Measurements from ENCODE around the gene NCBP2. TPM values are rescaled to one million over a fixed set of nuclear protein-coding genes. Genes with fewer than 3 reads are reported as not detected.

The NCBP2 gene
- total and polyA plus RNA-seq, 4 donors = 37.4 to 48.6 (median 47.5) TPM

DNA sequence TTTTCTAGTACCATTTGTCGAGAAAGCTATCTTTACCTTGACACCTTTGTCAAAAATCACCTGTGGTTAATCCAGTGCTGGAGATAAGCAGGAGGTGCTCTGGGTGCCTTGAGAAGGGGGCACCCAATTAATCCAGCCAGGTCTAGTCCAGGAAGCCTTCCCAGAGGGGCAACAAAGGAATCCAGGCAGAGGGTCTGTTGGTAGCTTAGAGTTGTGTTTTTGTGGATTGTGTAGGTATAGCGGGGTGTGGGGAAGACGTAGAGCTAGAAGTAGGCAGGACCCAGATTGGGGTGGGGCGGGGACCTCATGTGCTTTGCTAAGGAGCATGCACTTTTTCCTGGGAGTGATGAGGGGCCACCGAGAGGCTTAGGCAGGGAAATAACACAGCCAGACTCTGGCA lies 32.3 kb upstream of the NCBP2 start:
- Histone ChIP-seq H3K4me3 (no peak overlapping the region), H3K9ac (ENCODE audit: insufficient read depth in 1 of 2, low read length in 2 of 2) (no peak overlapping the region), H3K4me1 (ENCODE audit: control insufficient read depth in 5 of 5, insufficient read depth in 5 of 5, low read length in 5 of 5) (peaks cover 0 to 4% (median 0%) of the 10 kb centered on the region in 5 donors), H3K27ac (ENCODE audit: low read depth in 1 of 2, low read length in 1 of 2) (no peak overlapping the region), H3K9me3 (ENCODE audit: control insufficient read depth in 4 of 4, insufficient read depth in 3 of 4, low read length in 3 of 4) (peaks cover 0 to 3% (median 1%) of the 10 kb centered on the region in 4 donors), H3K27me3 (ENCODE audit: control insufficient read depth in 3 of 3, insufficient read depth in 3 of 3, low read length in 2 of 3) (peaks cover 0 to 15% (median 11%) of the 10 kb centered on the region in 3 donors), H3K36me3 (ENCODE audit: control insufficient read depth in 4 of 4, insufficient read depth in 4 of 4, low read length in 4 of 4) (no peaks in the 10 kb centered on the region)
- TF ChIP-seq, protein P1, sequence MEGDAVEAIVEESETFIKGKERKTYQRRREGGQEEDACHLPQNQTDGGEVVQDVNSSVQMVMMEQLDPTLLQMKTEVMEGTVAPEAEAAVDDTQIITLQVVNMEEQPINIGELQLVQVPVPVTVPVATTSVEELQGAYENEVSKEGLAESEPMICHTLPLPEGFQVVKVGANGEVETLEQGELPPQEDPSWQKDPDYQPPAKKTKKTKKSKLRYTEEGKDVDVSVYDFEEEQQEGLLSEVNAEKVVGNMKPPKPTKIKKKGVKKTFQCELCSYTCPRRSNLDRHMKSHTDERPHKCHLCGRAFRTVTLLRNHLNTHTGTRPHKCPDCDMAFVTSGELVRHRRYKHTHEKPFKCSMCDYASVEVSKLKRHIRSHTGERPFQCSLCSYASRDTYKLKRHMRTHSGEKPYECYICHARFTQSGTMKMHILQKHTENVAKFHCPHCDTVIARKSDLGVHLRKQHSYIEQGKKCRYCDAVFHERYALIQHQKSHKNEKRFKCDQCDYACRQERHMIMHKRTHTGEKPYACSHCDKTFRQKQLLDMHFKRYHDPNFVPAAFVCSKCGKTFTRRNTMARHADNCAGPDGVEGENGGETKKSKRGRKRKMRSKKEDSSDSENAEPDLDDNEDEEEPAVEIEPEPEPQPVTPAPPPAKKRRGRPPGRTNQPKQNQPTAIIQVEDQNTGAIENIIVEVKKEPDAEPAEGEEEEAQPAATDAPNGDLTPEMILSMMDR (IDR thresholded peaks at IDR 0.05; ENCODE audit: control extremely low read depth, extremely low read depth) = no peak
- DNase-seq = no peak
- 85 to 92% methylated on average over 5 of the region's 5 CpGs for WGBS, 2 donors
- no peak for ATAC-seq (ENCODE audit: insufficient read depth, low FRiP score)

DNA sequence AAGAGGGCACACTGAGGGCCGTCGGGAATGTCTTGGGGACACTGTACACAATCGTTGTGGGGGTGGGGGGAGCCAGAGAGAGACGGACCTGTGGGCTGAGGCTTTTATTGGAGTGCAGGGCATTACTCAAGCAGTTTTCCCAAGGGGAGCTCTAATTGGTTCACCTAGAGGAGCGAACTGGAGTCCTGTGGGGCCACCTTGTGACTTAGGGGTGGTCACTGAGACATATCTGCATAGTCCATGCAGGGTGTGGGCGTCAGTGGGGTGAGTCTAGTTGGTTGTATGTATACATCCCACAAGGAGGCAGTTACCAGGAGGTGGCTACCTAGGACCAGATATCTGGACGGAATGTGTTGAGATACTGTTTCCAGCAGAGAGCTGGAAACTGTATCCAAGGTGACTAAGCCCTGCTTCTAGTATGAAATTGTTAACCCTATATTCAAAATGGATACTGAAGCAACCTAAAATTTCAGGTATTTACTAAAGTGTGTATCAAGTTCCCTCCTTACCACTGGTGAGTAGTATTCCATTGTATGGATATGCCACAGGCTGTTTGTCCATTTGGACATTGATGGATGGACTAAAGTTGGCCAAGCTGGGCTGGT lies 28.9 kb upstream of the NCBP2 start:
- DNase-seq (no peak), ATAC-seq (ENCODE audit: insufficient read depth, low FRiP score) (no peak)
- Histone ChIP-seq H3K9me3 (ENCODE audit: control insufficient read depth in 4 of 4, insufficient read depth in 3 of 4, low read length in 3 of 4) (peaks cover 0 to 3% (median 1%) of the 10 kb centered on the region in 4 donors), H3K4me3 (no peak overlapping the region), H3K36me3 (ENCODE audit: control insufficient read depth in 4 of 4, insufficient read depth in 4 of 4, low read length in 4 of 4) (no peaks in the 10 kb centered on the region), H3K4me1 (ENCODE audit: control insufficient read depth in 5 of 5, insufficient read depth in 5 of 5, low read length in 5 of 5) (peaks cover 0 to 24% (median 10%) of the 10 kb centered on the region in 5 donors), H3K9ac (ENCODE audit: insufficient read depth in 1 of 2, low read length in 2 of 2) (no peak overlapping the region), H3K27ac (ENCODE audit: low read depth in 1 of 2, low read length in 1 of 2) (no peak overlapping the region), H3K27me3 (ENCODE audit: control insufficient read depth in 3 of 3, insufficient read depth in 3 of 3, low read length in 2 of 3) (peaks cover 0 to 36% (median 32%) of the 10 kb centered on the region in 3 donors)
- WGBS, 2 donors = 79 to 88% methylated on average over 7 of the region's 7 CpGs
- TF ChIP-seq, protein P1 (IDR thresholded peaks at IDR 0.05; ENCODE audit: control extremely low read depth, extremely low read depth) = no peak

DNA sequence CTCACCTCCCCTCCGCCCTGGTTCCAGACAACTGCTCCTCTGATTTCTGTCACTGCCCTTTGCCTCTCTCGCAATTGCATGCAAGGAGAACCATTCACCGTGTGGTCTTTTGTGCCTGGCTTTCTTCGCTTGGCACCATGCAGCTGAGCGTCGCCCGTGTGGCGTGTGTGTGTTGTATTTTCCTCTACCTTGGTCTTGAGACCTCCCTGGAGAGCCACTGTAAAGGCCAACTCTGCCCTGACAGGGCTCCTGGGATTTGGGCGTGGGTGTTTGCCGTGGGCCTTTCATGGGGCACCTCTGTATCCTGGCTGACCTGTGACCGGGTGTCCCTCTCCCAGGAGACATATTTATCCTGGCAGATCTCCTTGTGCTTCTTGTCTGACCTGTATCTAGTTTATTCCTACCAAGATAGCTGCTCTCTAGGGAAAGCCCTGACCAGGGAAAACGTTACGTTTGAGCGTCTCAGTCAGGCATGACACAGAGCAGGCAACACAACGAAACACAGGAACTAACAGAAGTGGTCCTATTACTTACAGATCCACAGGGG lies 28.3 kb upstream of the NCBP2 start:
- DNase-seq (no peak), ATAC-seq (ENCODE audit: insufficient read depth, low FRiP score) (no peak)
- TF ChIP-seq, protein P1 (IDR thresholded peaks at IDR 0.05; ENCODE audit: control extremely low read depth, extremely low read depth) = no peak
- peaks cover 0 to 42% (median 38%) of the 10 kb centered on the region in 3 donors for H3K27me3 ChIP-seq (ENCODE audit: control insufficient read depth in 3 of 3, insufficient read depth in 3 of 3, low read length in 2 of 3)
- H3K27ac ChIP-seq (ENCODE audit: low read depth in 1 of 2, low read length in 1 of 2) = no peak overlapping the region
- no peak overlapping the region for H3K4me3 ChIP-seq
- H3K9ac ChIP-seq (ENCODE audit: insufficient read depth in 1 of 2, low read length in 2 of 2) = no peak overlapping the region
- WGBS, 2 donors = 87 to 89% methylated on average over 15 of the region's 15 CpGs
- peaks cover 0 to 3% (median 1%) of the 10 kb centered on the region in 4 donors for H3K9me3 ChIP-seq (ENCODE audit: control insufficient read depth in 4 of 4, insufficient read depth in 3 of 4, low read length in 3 of 4)
- peaks cover 0 to 24% (median 10%) of the 10 kb centered on the region in 5 donors for H3K4me1 ChIP-seq (ENCODE audit: control insufficient read depth in 5 of 5, insufficient read depth in 5 of 5, low read length in 5 of 5)
- H3K36me3 ChIP-seq (ENCODE audit: control insufficient read depth in 4 of 4, insufficient read depth in 4 of 4, low read length in 4 of 4) = peaks cover 0 to 2% (median 0%) of the 10 kb centered on the region in 4 donors

Data from lung (tissue), 12 donors.